Fibroblast of gingiva (primary cell): ENCODE measurements around the gene S1PR5.
A peak's percentile ranks its signal among the peaks of the same experiment; 100 is the strongest.
"Not testable (repeated sequence)": the region's sequence is repeated elsewhere in the genome, so short reads cannot be mapped to it uniquely, and the experiment has no call there.

ENCODE experiments used
- DNase-seq: peaks from one replicate; pipeline ENCODE4 v3.0.0-alpha.2; 2011; ENCODE audit warnings: low read depth

The S1PR5 gene

DNA sequence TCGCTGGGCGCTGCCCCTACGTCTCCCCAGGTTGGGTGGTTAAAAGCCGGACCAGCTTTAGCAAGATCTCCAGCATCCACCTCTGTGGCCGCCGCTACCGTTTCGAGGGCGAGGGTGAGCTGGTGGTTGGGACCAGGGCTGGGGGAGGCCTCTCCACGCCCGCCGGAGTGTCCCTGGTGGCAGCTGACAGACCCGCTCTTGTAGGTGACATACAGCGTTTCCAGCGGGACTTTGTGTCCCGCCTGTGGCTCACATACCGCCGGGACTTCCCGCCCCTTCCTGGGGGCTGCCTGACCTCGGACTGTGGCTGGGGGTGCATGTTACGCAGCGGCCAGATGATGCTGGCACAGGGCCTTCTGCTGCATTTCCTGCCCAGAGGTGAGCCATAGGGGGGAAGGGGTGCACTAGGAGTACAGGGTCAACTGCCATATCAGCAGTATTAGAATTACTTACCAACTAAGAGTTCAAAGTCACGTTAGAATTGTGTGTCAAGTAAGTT lies 27.6 kb upstream of the S1PR5 start:
- no peak for DNase-seq

- DNase-seq, result no peak
These were observed 27.1 kb upstream of the S1PR5 start for GRCh38 chr19:10544242-10544752.

DNA sequence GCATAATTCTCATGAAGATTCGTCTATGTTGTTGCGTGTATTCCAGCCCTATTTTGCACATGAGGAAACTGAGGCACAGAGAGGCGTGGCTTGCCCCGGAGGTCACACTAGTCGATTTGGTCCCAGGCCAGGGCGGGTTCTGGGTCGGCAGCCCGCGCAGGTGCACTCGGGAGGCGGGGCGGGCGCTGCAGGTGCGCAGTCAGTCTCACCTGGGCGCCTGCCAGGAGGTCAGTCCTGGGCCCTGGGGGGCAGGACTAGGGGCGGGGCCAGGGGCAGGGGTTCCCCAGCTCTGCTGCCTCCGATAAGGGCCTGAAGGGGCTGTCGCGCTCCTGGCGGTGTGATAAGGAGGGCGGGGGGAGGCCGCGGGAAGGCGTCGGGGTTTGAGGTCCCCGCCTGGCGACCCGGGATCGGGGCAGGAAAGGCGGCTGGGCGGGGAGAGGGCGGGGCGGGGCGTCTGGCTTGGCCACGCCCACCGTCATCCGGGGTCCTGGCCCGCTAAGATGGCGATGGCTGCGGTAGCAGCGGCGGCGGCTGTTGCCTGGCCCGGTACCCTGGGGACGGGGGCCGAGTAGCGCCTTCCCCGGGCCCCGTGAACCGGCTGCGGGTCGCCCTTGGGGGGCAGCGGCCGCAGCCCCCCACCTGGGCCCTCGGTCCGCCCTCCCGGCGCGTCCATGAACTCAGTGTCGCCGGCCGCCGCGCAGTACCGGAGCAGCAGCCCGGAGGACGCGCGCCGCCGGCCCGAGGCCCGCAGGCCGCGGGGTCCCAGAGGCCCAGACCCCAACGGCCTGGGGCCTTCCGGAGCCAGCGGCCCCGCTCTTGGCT lies 26.4 kb upstream of the S1PR5 start, which contains the start of gene ATG4D:
ATG4D (plus strand) TSS at position 485 of the 822 bp plus-strand sequence; CDS start at position 672, 187 bp downstream.
- peak; percentile 54 for DNase-seq

- no peak for DNase-seq
These were observed 25.8 kb upstream of the S1PR5 start for GRCh38 chr19:10543059-10543419.

- not testable (repeated sequence) for DNase-seq
These were observed 21.8 kb upstream of the S1PR5 start for GRCh38 chr19:10539016-10539415.

GRCh38 chr19:10538204-10538983 lies 21.1 kb upstream of the S1PR5 start:
- no peak for DNase-seq

- no peak for DNase-seq
These were observed 20.4 kb upstream of the S1PR5 start for GRCh38 chr19:10537668-10538067.

DNA sequence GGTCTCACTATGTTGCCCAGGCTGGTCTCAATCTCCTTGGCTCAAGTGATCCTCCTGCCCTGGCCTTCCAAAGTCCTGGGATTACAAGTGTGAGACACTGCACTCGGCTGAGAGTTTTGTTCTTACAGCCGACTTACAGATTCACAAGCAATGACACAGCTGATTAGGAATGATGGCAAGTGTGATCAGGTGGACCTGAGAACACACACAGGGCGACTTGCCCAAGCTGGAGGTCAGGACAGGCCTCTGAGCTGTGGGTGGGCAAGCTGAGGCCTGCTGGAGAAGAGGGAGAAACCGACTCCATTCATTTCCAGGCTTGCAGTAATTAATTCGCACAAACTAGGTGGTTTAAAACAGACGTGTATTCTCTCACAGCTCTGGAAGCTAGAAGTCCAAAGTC lies 18.4 kb upstream of the S1PR5 start:
- DNase-seq, result no peak

GRCh38 chr19:10533646-10534386 lies 16.6 kb upstream of the S1PR5 start:
- peak; percentile 36 for DNase-seq

DNA sequence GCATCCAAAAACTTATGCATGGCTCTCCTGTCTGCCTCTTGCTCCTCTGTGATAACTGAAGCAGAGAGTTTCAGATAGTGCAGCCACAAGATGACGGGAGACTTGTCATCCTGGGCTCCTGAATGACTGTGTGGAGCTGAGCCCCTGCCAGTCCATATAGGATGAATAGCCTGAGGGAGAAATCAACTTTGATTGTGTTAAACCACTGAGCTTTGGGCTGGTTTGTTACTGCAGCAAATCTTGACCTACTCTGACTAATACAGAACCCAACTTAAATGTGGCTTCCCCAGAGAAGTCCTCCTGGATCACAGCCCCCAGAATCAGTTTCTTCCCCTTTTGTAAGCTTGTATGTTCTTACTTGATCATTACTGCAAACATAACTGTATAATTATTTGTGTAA lies 15.2 kb upstream of the S1PR5 start:
- DNase-seq, result no peak

DNA sequence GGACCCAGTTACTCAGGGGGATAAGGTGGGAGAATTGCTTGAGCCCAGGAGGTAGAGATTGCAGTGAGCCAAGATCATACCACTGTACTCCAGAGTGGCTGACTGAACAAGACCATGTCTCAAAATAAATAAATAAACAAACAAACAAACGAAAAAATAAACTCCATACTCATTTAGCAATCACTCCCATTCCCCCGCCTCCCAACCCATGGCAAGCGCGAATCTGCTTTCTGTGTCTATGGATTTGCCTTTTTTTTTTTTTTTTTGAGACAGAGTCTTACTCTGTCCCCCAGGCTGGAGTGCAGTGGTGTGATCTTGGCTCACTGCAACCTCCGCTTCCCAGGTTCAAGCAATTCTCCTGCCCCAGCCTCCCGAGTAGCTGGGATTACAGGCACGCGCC lies 9.6 kb upstream of the S1PR5 start:
- not testable (repeated sequence) for DNase-seq

GRCh38 chr19:10525636-10526035 lies 8.4 kb upstream of the S1PR5 start:
- DNase-seq, result no peak

- no peak for DNase-seq
These were observed 5.9 kb upstream of the S1PR5 start for GRCh38 chr19:10523135-10523636.

GRCh38 chr19:10521461-10522171 lies 4.4 kb upstream of the S1PR5 start:
- DNase-seq, result no peak

- no peak for DNase-seq
These were observed 3.5 kb upstream of the S1PR5 start for GRCh38 chr19:10520652-10521318.

- DNase-seq, result no peak
These were observed 2.2 kb upstream of the S1PR5 start for GRCh38 chr19:10519421-10519820.

DNA sequence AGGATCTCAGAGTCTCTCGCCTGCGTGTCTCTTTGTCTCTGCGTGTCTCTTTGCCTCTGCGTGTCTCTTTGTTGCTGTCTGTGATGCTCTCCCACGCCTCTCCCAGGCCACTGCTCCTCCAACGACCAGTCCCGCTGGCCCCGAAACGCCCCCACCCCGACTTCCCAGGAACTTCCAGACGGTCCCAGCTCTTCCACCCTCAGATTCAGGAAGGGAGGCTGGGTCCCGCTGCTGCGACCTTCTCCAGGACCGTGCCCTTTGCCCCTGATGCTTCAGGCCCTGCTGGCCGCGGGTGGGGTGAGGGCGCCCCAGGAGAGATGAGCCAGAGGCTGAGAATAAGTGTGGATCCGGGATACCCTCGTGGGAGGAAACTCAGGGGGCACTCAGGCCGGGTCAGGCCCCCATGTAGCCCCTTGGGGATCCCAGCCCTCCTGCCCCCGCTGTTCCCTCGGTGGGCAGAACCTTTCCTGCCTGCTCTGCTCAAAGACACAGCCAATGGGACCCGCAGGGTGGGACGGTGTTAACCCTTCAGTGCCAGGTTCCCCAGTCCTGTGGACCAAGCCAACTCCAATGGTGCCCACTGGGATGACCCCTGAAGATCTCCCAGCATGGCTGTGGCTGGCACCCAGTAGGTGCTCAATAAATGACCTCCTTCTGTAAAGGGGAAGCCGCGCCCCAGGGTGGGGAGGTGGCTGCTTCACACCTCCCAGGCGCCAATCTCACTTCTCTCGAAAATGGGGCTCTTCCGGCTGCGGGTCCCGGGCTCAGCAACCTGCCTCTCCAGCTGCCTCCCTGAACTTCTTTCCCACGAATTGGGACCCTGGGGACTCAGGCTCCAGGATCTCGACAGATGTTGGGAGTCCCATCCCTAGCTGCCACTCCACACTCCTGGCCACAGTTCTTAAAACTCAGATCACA lies 1.5 kb upstream of the S1PR5 start:
- no peak for DNase-seq

DNA sequence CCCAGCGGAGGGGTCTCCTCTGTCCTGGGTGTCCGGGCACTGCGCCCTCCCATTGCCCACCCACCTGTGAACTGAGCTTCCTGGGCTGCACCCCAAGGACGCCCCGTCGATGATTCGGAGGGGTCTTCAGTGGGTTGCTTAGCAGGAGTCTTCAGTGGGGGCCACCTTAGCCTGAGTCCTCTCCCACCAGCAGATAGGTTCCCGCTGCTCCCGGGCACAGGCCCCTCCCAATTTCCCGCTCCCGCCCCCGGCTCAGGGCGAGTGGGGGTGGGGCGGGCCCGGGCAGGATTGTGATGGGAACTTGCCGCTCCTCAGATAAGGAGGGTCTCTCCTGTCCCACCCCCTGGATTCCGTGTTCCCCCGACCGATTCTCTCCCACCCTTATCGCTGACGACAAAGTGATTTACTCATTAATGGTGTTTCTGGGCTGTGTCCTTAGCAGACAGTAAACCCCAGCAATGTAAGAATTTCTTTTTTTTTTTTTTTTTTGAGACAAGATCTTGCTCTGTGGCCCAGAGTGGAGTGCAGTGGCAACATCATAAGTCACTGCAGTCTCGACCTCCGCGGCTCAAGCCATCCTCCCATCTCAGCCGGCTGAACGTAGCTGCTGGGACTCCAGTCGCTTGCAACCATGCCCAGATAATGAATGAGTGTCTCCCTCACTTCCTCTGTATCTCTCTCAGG lies 655 bp upstream of the S1PR5 start:
- no peak for DNase-seq

- DNase-seq, result no peak
These were observed 468 bp downstream of the S1PR5 start for GRCh38 chr19:10516671-10517286.
